Endothelial cell of umbilical vein (primary cell): Measurements from ENCODE around the gene ABCA3. TPM values are rescaled to one million over a fixed set of nuclear protein-coding genes. Genes with fewer than 3 reads are reported as not detected.

ENCODE experiments used
- BruUV-seq: library from RNA; stranded (reverse); fragments of 400-500 nt; replicated peaks from 2 replicates; lab custom pipeline; 2021; lab: Mats Ljungman, UMichigan
- CTCF ChIA-PET: fragments of 300-600, 350-600 bp; sonication (Branson Sonifier 250); formaldehyde crosslinking; loops from one replicate; lab custom pipeline; 2021; ENCODE audit warnings: antibody characterized with exemption, inconsistent platforms; lab: Charles Lee
- POLR2A ChIA-PET: fragments of 300-600, 350-600 bp; sonication (Branson Sonifier 250); formaldehyde crosslinking; loops from one replicate; lab custom pipeline; 2021; ENCODE audit warnings: antibody characterized with exemption, inconsistent platforms; lab: Charles Lee
- DNase-seq: peaks from one replicate; pipeline ENCODE4 v3.0.0-alpha.2; 2011; ENCODE audit warnings: low read depth, low spot score
- FAIRE-seq: peaks from 2 replicates; lab custom pipeline; 2011; peaks lifted over from hg19 to GRCh38; lab: Jason Lieb, UNC
- H2AFZ ChIP-seq: 2 replicates; pipeline ENCODE4 v1.6.0; 2012; ENCODE audit warnings: low read depth, low read length, control low read depth, inconsistent platforms
- H3K27ac ChIP-seq: 2 replicates; pipeline ENCODE4 v1.5.1; 2011; ENCODE audit warnings: low read depth, mild to moderate bottlenecking, control low read depth, low read length, moderate library complexity; ENCODE audit not compliant: insufficient read depth
- H3K27me3 ChIP-seq, 2 experiments: 2 replicates each; pipeline versions ENCODE4 v1.6.0 to v1.6.1; 2011; ENCODE audit warnings: low read length in 2 of 2, mixed read lengths in 1 of 2; ENCODE audit not compliant: control insufficient read depth in 2 of 2, insufficient read depth in 2 of 2
- H3K36me3 ChIP-seq, 2 experiments: 2 replicates in 1 of 2; 3 replicates in 1 of 2; pipeline ENCODE4 v1.5.1; 2011; ENCODE audit warnings: low read length in 2 of 2, mild to moderate bottlenecking in 1 of 2, moderate library complexity in 1 of 2; ENCODE audit not compliant: control insufficient read depth in 2 of 2, insufficient read depth in 2 of 2; ENCODE audit errors: extremely low read depth in 1 of 2
- H3K4me1 ChIP-seq: 3 replicates; pipeline ENCODE4 v1.5.1; 2011; ENCODE audit warnings: mild to moderate bottlenecking, low read length; ENCODE audit not compliant: control insufficient read depth, insufficient read depth; ENCODE audit errors: extremely low read depth
- H3K4me2 ChIP-seq: 2 replicates; pipeline ENCODE4 v1.6.1; 2011; ENCODE audit warnings: low read length, control low read depth, mixed read lengths; ENCODE audit not compliant: insufficient read depth
- H3K4me3 ChIP-seq, 3 experiments: fragments of 200-600 bp in 1 of 3; sonication (generic), shearing (Covaris generic) in 1 of 3; replicated peaks in 1 of 3; 2 replicates each; pipeline ENCODE4 v1.5.1; 2011 to 2016; ENCODE audit warnings: control low read depth in 3 of 3, low read length in 3 of 3, mild to moderate bottlenecking in 2 of 3, inconsistent platforms in 1 of 3, low read depth in 1 of 3, moderate library complexity in 1 of 3; ENCODE audit not compliant: insufficient read depth in 1 of 3
- H3K79me2 ChIP-seq: 2 replicates; pipeline ENCODE4 v1.6.0; 2012; ENCODE audit warnings: low read length, inconsistent platforms; ENCODE audit not compliant: control insufficient read depth, insufficient read depth
- H3K9ac ChIP-seq: replicated peaks from 2 replicates; pipeline ENCODE3; 2011; ENCODE audit warnings: low read length, control low read depth; ENCODE audit not compliant: insufficient read depth; ENCODE audit errors: extremely low read depth
- H3K9me1 ChIP-seq: replicated peaks from 3 replicates; pipeline ENCODE4 v1.6.0; 2011; ENCODE audit warnings: mild to moderate bottlenecking, low read length; ENCODE audit not compliant: control insufficient read depth, insufficient read depth; ENCODE audit errors: extremely low read depth
- H3K9me3 ChIP-seq: replicated peaks from 2 replicates; pipeline ENCODE4 v1.5.1; 2012; ENCODE audit warnings: low read length, inconsistent platforms; ENCODE audit not compliant: control insufficient read depth, insufficient read depth
- H4K20me1 ChIP-seq: replicated peaks from 2 replicates; pipeline ENCODE3; 2011; ENCODE audit warnings: mild to moderate bottlenecking, low read length; ENCODE audit not compliant: control insufficient read depth, insufficient read depth; ENCODE audit errors: extremely low read depth
- EZH2 ChIP-seq: IDR thresholded peaks from 2 replicates; pipeline ENCODE4 v1.6.1; 2012; ENCODE audit warnings: borderline replicate concordance, low read depth, mild to moderate bottlenecking, moderate library complexity, low read length, inconsistent platforms; ENCODE audit not compliant: severe bottlenecking
- FOS ChIP-seq: IDR thresholded peaks from 2 replicates; pipeline ENCODE4 v1.6.1; 2011; ENCODE audit warnings: mild to moderate bottlenecking, low read length, moderate library complexity, borderline replicate concordance; ENCODE audit not compliant: insufficient read depth
- GATA2 ChIP-seq: IDR thresholded peaks from 2 replicates; pipeline ENCODE4 v1.7.0; 2011; ENCODE audit warnings: low read depth, mild to moderate bottlenecking, moderate library complexity, mixed read lengths, low read length; ENCODE audit not compliant: insufficient read length, insufficient read depth
- JUN ChIP-seq: IDR thresholded peaks from 2 replicates; pipeline ENCODE4 v1.6.1; 2011; ENCODE audit warnings: borderline replicate concordance, low read depth; ENCODE audit not compliant: insufficient read length, insufficient read depth
- MAX ChIP-seq: IDR thresholded peaks from 2 replicates; pipeline ENCODE4 v1.6.1; 2011; ENCODE audit not compliant: insufficient read depth, insufficient read length
- MYC ChIP-seq: IDR thresholded peaks from one replicate; pipeline ENCODE4 v1.6.1; 2011; ENCODE audit warnings: mild to moderate bottlenecking, low read depth, low read length
- POLR2A ChIP-seq: IDR thresholded peaks from 2 replicates; pipeline ENCODE4 v1.6.1; 2012; ENCODE audit warnings: low read depth, mild to moderate bottlenecking, control low read depth, low read length
- POLR2AphosphoS5 ChIP-seq: IDR thresholded peaks from 2 replicates; pipeline ENCODE4 v1.6.1; 2012; ENCODE audit warnings: low read depth, mild to moderate bottlenecking, control low read depth, low read length, moderate library complexity; ENCODE audit not compliant: insufficient read depth
- dilution Hi-C: fragments of 300-500 bp; cut with MboI; formaldehyde crosslinking; loops from one replicate; pipeline ENCODE4 v1.15.0; 2019; ENCODE audit warnings: low sequenced_read_pairs; ENCODE audit not compliant: extremely low pct_ligation_motif_present
- intact Hi-C: fragments of 100-400 bp; cut with micrococcal nuclease; formaldehyde crosslinking; loops from one replicate; pipeline ENCODE4 v1.10.0; 2022
- polyA plus RNA-seq, 4 experiments: library from polyadenylated mRNA; depleted of rRNA in 3 of 4; stranded (reverse) in 3 of 4; unstranded in 1 of 4; fragments of >200 nt; gene quantifications; 2 replicates each; pipeline versions ENCODE4 v1.2.1 to v1.2.3, GENCODE V29; 2011 to 2012; ENCODE audit warnings: missing spikeins in 1 of 4
- total RNA-seq: library from RNA; stranded (reverse); gene quantifications from 2 replicates; pipeline ENCODE4 v1.2.3, GENCODE V29; 2021
- TF ChIP-seq, protein P1 (sequence below), 2 donors: IDR thresholded peaks; 1 replicate in 1 of 2; 2 replicates in 1 of 2; pipeline ENCODE4 v1.5.1; 2011; ENCODE audit warnings: low read length in 2 of 2, mild to moderate bottlenecking in 2 of 2, moderate library complexity in 2 of 2, control low read depth in 1 of 2, inconsistent platforms in 1 of 2, low read depth in 1 of 2; ENCODE audit not compliant: insufficient read depth in 1 of 2; ENCODE audit errors: extremely low read depth in 1 of 2

ABCA3 gene
- total and polyA plus RNA-seq, 2 donors (not counting 3 experiments of a cell fraction or from before 2014, with no cell fraction given): 13.5 to 36.0 TPM

GRCh38 chr16:2364638-2365210 is 24.2 kb upstream of the ABCA3 start:
- Histone ChIP-seq H2AFZ (no peak overlapping the region), H3K9me3 (no peaks in the 10 kb centered on the region), H3K4me3 (no peak overlapping the region), H3K79me2 (no peaks in the 10 kb centered on the region), H3K4me2 (no peak overlapping the region), H3K4me1 (no peaks in the 10 kb centered on the region), H3K9ac (no peak overlapping the region), H3K27me3 (peaks cover 35 to 50% of the 10 kb centered on the region in 2 experiments), H3K36me3 (no peaks in the 10 kb centered on the region), H3K9me1 (no peaks in the 10 kb centered on the region), H3K27ac (no peak overlapping the region), H4K20me1 (no peaks in the 10 kb centered on the region)
- no TSS peak for BruUV-seq
- FAIRE-seq (no peak), DNase-seq (peak; percentile 31)
- POLR2A ChIA-PET: no interaction called here
- intact Hi-C loops: no loop called here
- no peak for TF ChIP-seq FOS
- CTCF ChIA-PET: interaction anchor here (1.5 kb wide), 1 partner anchor 24 kb away, joined by 4 read pairs; no protein-coding TSS in a partner anchor
- dilution Hi-C loops: no loop called here

DNA sequence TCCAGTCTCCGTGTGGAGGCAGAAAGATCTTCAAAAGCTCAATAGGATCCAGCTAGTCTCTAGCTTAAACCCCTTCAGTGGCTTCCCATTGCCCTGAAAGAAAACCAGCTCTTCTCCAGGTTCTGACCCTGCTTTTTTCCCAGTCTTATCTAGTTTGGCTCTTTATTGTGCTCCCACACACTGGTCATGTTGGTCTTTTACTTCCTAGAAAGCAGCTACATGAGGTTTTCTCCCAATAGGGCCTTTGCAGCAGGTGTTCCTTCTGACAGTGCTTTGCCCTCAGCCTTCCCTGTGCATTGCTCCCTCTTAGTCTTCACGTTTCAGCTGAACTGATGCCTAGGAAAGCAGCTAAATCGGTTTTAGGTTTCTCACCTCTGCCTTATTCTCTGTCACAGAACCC is 21.7 kb upstream of the ABCA3 start:
- Histone ChIP-seq H2AFZ (no peak overlapping the region), H3K36me3 (no peaks in the 10 kb centered on the region), H3K9me3 (no peaks in the 10 kb centered on the region), H3K9ac (no peak overlapping the region), H3K4me3 (no peak overlapping the region), H3K9me1 (no peaks in the 10 kb centered on the region), H3K4me1 (no peaks in the 10 kb centered on the region), H3K4me2 (no peak overlapping the region), H3K27ac (no peak overlapping the region), H3K27me3 (peaks cover 28 to 52% of the 10 kb centered on the region in 2 experiments), H4K20me1 (no peaks in the 10 kb centered on the region), H3K79me2 (no peaks in the 10 kb centered on the region)
- DNase-seq (no peak), FAIRE-seq (no peak)
- BruUV-seq: no TSS peak
- CTCF ChIA-PET: interaction anchor here (0.6 to 2.3 kb wide), 6 partner anchors 11 to 28 kb away, joined by 3 to 6 read pairs (median 3); no protein-coding TSS in a partner anchor
- TF ChIP-seq, protein P1, sequence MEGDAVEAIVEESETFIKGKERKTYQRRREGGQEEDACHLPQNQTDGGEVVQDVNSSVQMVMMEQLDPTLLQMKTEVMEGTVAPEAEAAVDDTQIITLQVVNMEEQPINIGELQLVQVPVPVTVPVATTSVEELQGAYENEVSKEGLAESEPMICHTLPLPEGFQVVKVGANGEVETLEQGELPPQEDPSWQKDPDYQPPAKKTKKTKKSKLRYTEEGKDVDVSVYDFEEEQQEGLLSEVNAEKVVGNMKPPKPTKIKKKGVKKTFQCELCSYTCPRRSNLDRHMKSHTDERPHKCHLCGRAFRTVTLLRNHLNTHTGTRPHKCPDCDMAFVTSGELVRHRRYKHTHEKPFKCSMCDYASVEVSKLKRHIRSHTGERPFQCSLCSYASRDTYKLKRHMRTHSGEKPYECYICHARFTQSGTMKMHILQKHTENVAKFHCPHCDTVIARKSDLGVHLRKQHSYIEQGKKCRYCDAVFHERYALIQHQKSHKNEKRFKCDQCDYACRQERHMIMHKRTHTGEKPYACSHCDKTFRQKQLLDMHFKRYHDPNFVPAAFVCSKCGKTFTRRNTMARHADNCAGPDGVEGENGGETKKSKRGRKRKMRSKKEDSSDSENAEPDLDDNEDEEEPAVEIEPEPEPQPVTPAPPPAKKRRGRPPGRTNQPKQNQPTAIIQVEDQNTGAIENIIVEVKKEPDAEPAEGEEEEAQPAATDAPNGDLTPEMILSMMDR (IDR thresholded peaks at IDR 0.05; ENCODE audit: extremely low read depth in 1 of 2, insufficient read depth in 1 of 2, low read depth in 1 of 2, low read length in 2 of 2): no peak
- no peak for TF ChIP-seq POLR2A
- no peak for TF ChIP-seq POLR2AphosphoS5
- no peak for TF ChIP-seq JUN
- no peak for TF ChIP-seq GATA2
- TF ChIP-seq MAX: no peak
- no peak for TF ChIP-seq FOS
- TF ChIP-seq EZH2: no peak
- TF ChIP-seq MYC: no peak
- intact Hi-C loops (no loop called here), dilution Hi-C loops (no loop called here)
- POLR2A ChIA-PET: no interaction called here
